ENCODE data around the gene LIN37. TPM values are rescaled to one million over a fixed set of nuclear protein-coding genes. Genes with fewer than 3 reads are reported as not detected.

The LIN37 gene
- total and polyA plus RNA-seq, 12 donors, result 6.0 to 137 (median 12.5) TPM

DNA sequence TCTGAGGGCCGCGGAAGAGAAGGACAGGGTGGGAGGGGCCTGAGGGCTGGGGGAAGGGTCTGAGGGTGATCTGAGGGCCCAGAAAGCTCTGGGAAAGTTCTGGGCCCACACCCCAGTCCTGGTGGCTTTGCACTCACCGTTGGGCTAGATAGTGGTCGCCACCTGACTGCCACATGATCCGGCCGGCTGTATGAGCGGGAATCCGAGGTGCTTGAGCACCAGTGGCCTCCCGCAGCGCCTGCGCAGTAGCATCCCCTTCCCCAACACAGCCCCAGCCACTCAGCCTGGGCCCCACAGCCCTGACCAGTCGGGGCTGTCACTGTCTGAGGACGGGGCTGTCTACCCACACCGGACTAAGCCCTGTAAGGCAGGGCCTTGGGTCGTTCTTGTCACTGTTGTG lies 49.3 kb downstream of the LIN37 start:
- H3K9me3 ChIP-seq (replicated peaks in 1 of 3), result no peaks in the 10 kb centered on the region
- no peaks in the 10 kb centered on the region for H3K36me3 ChIP-seq (replicated peaks in 1 of 2)
- H3K4me1 ChIP-seq (replicated peaks in 1 of 2), result no peaks in the 10 kb centered on the region
- peaks cover 8% of the 10 kb centered on the region for H3K27me3 ChIP-seq
- TF ChIP-seq POLR2A (IDR thresholded peaks at IDR 0.05), result no peak
- TF ChIP-seq, protein P1, sequence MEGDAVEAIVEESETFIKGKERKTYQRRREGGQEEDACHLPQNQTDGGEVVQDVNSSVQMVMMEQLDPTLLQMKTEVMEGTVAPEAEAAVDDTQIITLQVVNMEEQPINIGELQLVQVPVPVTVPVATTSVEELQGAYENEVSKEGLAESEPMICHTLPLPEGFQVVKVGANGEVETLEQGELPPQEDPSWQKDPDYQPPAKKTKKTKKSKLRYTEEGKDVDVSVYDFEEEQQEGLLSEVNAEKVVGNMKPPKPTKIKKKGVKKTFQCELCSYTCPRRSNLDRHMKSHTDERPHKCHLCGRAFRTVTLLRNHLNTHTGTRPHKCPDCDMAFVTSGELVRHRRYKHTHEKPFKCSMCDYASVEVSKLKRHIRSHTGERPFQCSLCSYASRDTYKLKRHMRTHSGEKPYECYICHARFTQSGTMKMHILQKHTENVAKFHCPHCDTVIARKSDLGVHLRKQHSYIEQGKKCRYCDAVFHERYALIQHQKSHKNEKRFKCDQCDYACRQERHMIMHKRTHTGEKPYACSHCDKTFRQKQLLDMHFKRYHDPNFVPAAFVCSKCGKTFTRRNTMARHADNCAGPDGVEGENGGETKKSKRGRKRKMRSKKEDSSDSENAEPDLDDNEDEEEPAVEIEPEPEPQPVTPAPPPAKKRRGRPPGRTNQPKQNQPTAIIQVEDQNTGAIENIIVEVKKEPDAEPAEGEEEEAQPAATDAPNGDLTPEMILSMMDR (IDR thresholded peaks at IDR 0.05), result no peak
- intact Hi-C loops (cut with DNase I), result loop anchor here in 1 of 2 donors (5.0 kb wide), 1 partner anchor 50 kb away; no protein-coding TSS in a partner anchor
- no peak overlapping the region for H3K27ac ChIP-seq
- DNase-seq, result no peak
- H3K4me3 ChIP-seq, result no peak overlapping the region
- 7 to 17% (median 10%) methylated on average over 3 to 15 of the region's 15 CpGs for WGBS, 4 donors

DNA sequence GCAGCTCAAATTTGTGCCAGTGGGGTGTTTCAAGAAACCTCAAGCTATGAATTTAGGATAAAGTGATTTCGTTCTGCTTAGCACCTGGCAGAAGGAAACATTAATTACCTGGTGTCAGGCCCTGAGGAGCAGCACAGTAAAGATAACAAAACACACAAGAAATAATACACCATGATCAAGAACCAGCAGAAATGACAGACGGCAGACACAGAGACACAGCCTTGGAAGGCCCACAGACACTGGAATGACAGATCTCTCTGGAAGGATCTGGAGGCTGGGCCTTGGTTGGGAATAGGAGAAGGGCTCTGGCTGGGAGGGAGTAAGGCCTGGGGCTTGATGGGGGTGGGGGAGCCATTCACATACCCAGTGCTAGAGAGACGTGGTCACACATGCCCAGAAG lies 53.5 kb downstream of the LIN37 start:
- Histone ChIP-seq H3K27ac (no peak overlapping the region), H3K4me1 (replicated peaks in 1 of 2) (no peaks in the 10 kb centered on the region), H3K27me3 (peaks cover 8% of the 10 kb centered on the region), H3K4me3 (no peak overlapping the region), H3K9me3 (replicated peaks in 1 of 3) (no peaks in the 10 kb centered on the region), H3K36me3 (replicated peaks in 1 of 2) (no peaks in the 10 kb centered on the region)
- DNase-seq, result no peak
- intact Hi-C loops (cut with DNase I), result no loop called here
- 49 to 72% (median 52%) methylated on average over 2 to 3 of the region's 3 CpGs for WGBS, 4 donors
- TF ChIP-seq, protein P1 (IDR thresholded peaks at IDR 0.05), result no peak
- TF ChIP-seq POLR2A (IDR thresholded peaks at IDR 0.05), result no peak

Other genes with a start within 250 kb of the LIN37 start
- gene DMKN, start 234.9 kb upstream of the LIN37 start, total RNA-seq, result 10 to 100 TPM in 5 of 9 donors, 1 to 10 TPM in 4; 2.7 to 39.4 (median 17.1) TPM
- 10 to 100 TPM; 29.3 to 70.5 (median 63.2) TPM for gene DMKN, start 234.9 kb upstream of the LIN37 start, polyA plus RNA-seq
- gene SBSN, start 220.3 kb upstream of the LIN37 start, total RNA-seq, result not detected
- gene SBSN, start 220.3 kb upstream of the LIN37 start, polyA plus RNA-seq, result under 1 TPM in 1 of 3 donors, not detected in 2; 0.77 TPM
- gene GAPDHS, start 215.1 kb upstream of the LIN37 start, total RNA-seq, result not detected
- not detected for gene GAPDHS, start 215.1 kb upstream of the LIN37 start, polyA plus RNA-seq
- 100 to 1,000 TPM; 139 to 261 (median 173) TPM for gene TMEM147, start 202.9 kb upstream of the LIN37 start, total RNA-seq
- gene TMEM147, start 202.9 kb upstream of the LIN37 start, polyA plus RNA-seq, result 100 to 1,000 TPM in 2 of 3 donors, 10 to 100 TPM in 1; 86.5 to 215 (median 188) TPM
- gene ATP4A, start 184.9 kb upstream of the LIN37 start, total RNA-seq, result 10 to 100 TPM in 3 of 9 donors, 1 to 10 TPM in 6; 2.2 to 60.4 (median 7.3) TPM
- 10 to 100 TPM in 1 of 3 donors, 1 to 10 TPM in 2; 6.5 to 63.5 (median 7.6) TPM for gene ATP4A, start 184.9 kb upstream of the LIN37 start, polyA plus RNA-seq
- under 1 TPM in 2 of 9 donors, not detected in 7; 0.61 to 0.81 TPM for gene PMIS2, start 162.4 kb upstream of the LIN37 start, total RNA-seq
- not detected for gene PMIS2, start 162.4 kb upstream of the LIN37 start, polyA plus RNA-seq
- 10 to 100 TPM in 5 of 9 donors, 1 to 10 TPM in 4; 6.2 to 22.4 (median 10.3) TPM for gene HAUS5, start 135.8 kb upstream of the LIN37 start, total RNA-seq
- 10 to 100 TPM in 2 of 3 donors, 1 to 10 TPM in 1; 5.2 to 38.2 (median 20.7) TPM for gene HAUS5, start 135.8 kb upstream of the LIN37 start, polyA plus RNA-seq
- 10 to 100 TPM; 42.6 to 92.9 (median 74.6) TPM for gene RBM42, start 119.5 kb upstream of the LIN37 start, total RNA-seq
- gene RBM42, start 119.5 kb upstream of the LIN37 start, polyA plus RNA-seq, result 100 to 1,000 TPM in 1 of 3 donors, 10 to 100 TPM in 2; 23.9 to 107 (median 80.7) TPM
- 1 to 10 TPM in 6 of 9 donors, under 1 TPM in 1, not detected in 2; 0.96 to 2.6 (median 2.1) TPM for gene ETV2, start 106.8 kb upstream of the LIN37 start, total RNA-seq
- gene ETV2, start 106.8 kb upstream of the LIN37 start, polyA plus RNA-seq, result 1 to 10 TPM in 2 of 3 donors, under 1 TPM in 1; 0.38 to 5.3 (median 5.0) TPM
- gene COX6B1, start 100.3 kb upstream of the LIN37 start, total RNA-seq, result 100 to 1,000 TPM; 289 to 694 (median 493) TPM
- gene COX6B1, start 100.3 kb upstream of the LIN37 start, polyA plus RNA-seq, result 1,000 to 10,000 TPM in 2 of 3 donors, 100 to 1,000 TPM in 1; 626 to 1,985 (median 1,187) TPM
- not detected for gene UPK1A, start 82.1 kb upstream of the LIN37 start, total RNA-seq
- gene UPK1A, start 82.1 kb upstream of the LIN37 start, polyA plus RNA-seq, result 1 to 10 TPM in 1 of 3 donors, not detected in 2; 1.2 TPM
- under 1 TPM in 1 of 9 donors, not detected in 8; 0.38 TPM for gene ZBTB32, start 44.0 kb upstream of the LIN37 start, total RNA-seq
- gene ZBTB32, start 44.0 kb upstream of the LIN37 start, polyA plus RNA-seq, result under 1 TPM in 2 of 3 donors, not detected in 1; 0.27 to 0.40 TPM
- 10 to 100 TPM in 8 of 9 donors, 1 to 10 TPM in 1; 6.6 to 41.8 (median 19.8) TPM for gene KMT2B, start 30.6 kb upstream of the LIN37 start, total RNA-seq
- gene KMT2B, start 30.6 kb upstream of the LIN37 start, polyA plus RNA-seq, result 10 to 100 TPM; 10.1 to 97.3 (median 70.3) TPM
- gene IGFLR1, start 6.1 kb upstream of the LIN37 start, total RNA-seq, result 10 to 100 TPM in 6 of 9 donors, 1 to 10 TPM in 3; 4.9 to 35.3 (median 13.8) TPM
- 10 to 100 TPM in 2 of 3 donors, 1 to 10 TPM in 1; 5.3 to 32.3 (median 21.5) TPM for gene IGFLR1, start 6.1 kb upstream of the LIN37 start, polyA plus RNA-seq
- 10 to 100 TPM; 14.8 to 55.0 (median 32.7) TPM for gene U2AF1L4, start 3.2 kb upstream of the LIN37 start, total RNA-seq
- gene U2AF1L4, start 3.2 kb upstream of the LIN37 start, polyA plus RNA-seq, result 100 to 1,000 TPM in 2 of 3 donors, 10 to 100 TPM in 1; 30.3 to 255 (median 104) TPM
- 100 to 1,000 TPM in 1 of 9 donors, 10 to 100 TPM in 8; 29.5 to 149 (median 71.0) TPM for gene PSENEN, start 2.9 kb upstream of the LIN37 start, total RNA-seq
- 100 to 1,000 TPM in 2 of 3 donors, 10 to 100 TPM in 1; 93.1 to 230 (median 174) TPM for gene PSENEN, start 2.9 kb upstream of the LIN37 start, polyA plus RNA-seq
- 100 to 1,000 TPM in 7 of 9 donors, 10 to 100 TPM in 2; 21.1 to 431 (median 164) TPM for gene HSPB6, start 8.5 kb downstream of the LIN37 start, total RNA-seq
- 100 to 1,000 TPM; 524 to 932 (median 718) TPM for gene HSPB6, start 8.5 kb downstream of the LIN37 start, polyA plus RNA-seq
- gene PROSER3, start 9.6 kb downstream of the LIN37 start, total RNA-seq, result 10 to 100 TPM in 5 of 9 donors, 1 to 10 TPM in 4; 4.4 to 18.5 (median 10.2) TPM
- gene PROSER3, start 9.6 kb downstream of the LIN37 start, polyA plus RNA-seq, result 10 to 100 TPM in 2 of 3 donors, 1 to 10 TPM in 1; 7.0 to 27.3 (median 14.7) TPM
- 10 to 100 TPM in 3 of 9 donors, 1 to 10 TPM in 5, under 1 TPM in 1; 0.54 to 30.9 (median 5.4) TPM for gene ARHGAP33, start 27.0 kb downstream of the LIN37 start, total RNA-seq
- gene ARHGAP33, start 27.0 kb downstream of the LIN37 start, polyA plus RNA-seq, result 10 to 100 TPM in 2 of 3 donors, 1 to 10 TPM in 1; 1.2 to 90.3 (median 27.9) TPM
- gene PRODH2, start 64.3 kb downstream of the LIN37 start, total RNA-seq, result under 1 TPM in 1 of 9 donors, not detected in 8; 0.46 TPM
- gene PRODH2, start 64.3 kb downstream of the LIN37 start, polyA plus RNA-seq, result under 1 TPM in 1 of 3 donors, not detected in 2; 0.07 TPM
- under 1 TPM in 1 of 9 donors, not detected in 8; 0.31 TPM for gene NPHS1, start 103.9 kb downstream of the LIN37 start, total RNA-seq
- gene NPHS1, start 103.9 kb downstream of the LIN37 start, polyA plus RNA-seq, result not detected
- under 1 TPM in 4 of 9 donors, not detected in 5; 0.06 to 0.32 (median 0.11) TPM for gene KIRREL2, start 108.3 kb downstream of the LIN37 start, total RNA-seq
- under 1 TPM; 0.03 to 0.24 (median 0.15) TPM for gene KIRREL2, start 108.3 kb downstream of the LIN37 start, polyA plus RNA-seq
- 10 to 100 TPM in 4 of 9 donors, 1 to 10 TPM in 5; 1.0 to 68.7 (median 8.6) TPM for gene APLP1, start 120.0 kb downstream of the LIN37 start, total RNA-seq
- gene APLP1, start 120.0 kb downstream of the LIN37 start, polyA plus RNA-seq, result 100 to 1,000 TPM in 1 of 3 donors, 10 to 100 TPM in 2; 77.4 to 278 (median 89.7) TPM
- gene NFKBID, start 152.0 kb downstream of the LIN37 start, total RNA-seq, result 10 to 100 TPM in 2 of 9 donors, 1 to 10 TPM in 7; 1.7 to 10.8 (median 6.7) TPM
- gene NFKBID, start 152.0 kb downstream of the LIN37 start, polyA plus RNA-seq, result 10 to 100 TPM in 2 of 3 donors, 1 to 10 TPM in 1; 1.5 to 18.9 (median 14.7) TPM
- gene HCST, start 154.0 kb downstream of the LIN37 start, total RNA-seq, result 10 to 100 TPM in 5 of 9 donors, 1 to 10 TPM in 3, not detected in 1; 3.1 to 24.3 (median 10.3) TPM
- 10 to 100 TPM in 2 of 3 donors, 1 to 10 TPM in 1; 2.8 to 97.2 (median 41.4) TPM for gene HCST, start 154.0 kb downstream of the LIN37 start, polyA plus RNA-seq
- gene TYROBP, start 159.7 kb downstream of the LIN37 start, total RNA-seq, result 100 to 1,000 TPM in 7 of 9 donors, 10 to 100 TPM in 2; 11.8 to 323 (median 138) TPM
- gene TYROBP, start 159.7 kb downstream of the LIN37 start, polyA plus RNA-seq, result 100 to 1,000 TPM in 2 of 3 donors, 10 to 100 TPM in 1; 83.9 to 291 (median 290) TPM
- gene LRFN3, start 187.8 kb downstream of the LIN37 start, total RNA-seq, result 10 to 100 TPM in 7 of 9 donors, 1 to 10 TPM in 2; 1.7 to 23.3 (median 15.5) TPM
- 1 to 10 TPM; 3.7 to 8.4 (median 7.1) TPM for gene LRFN3, start 187.8 kb downstream of the LIN37 start, polyA plus RNA-seq
- 10 to 100 TPM; 19.5 to 68.9 (median 25.2) TPM for gene SDHAF1, start 246.6 kb downstream of the LIN37 start, total RNA-seq
- 10 to 100 TPM; 13.7 to 19.2 (median 15.9) TPM for gene SDHAF1, start 246.6 kb downstream of the LIN37 start, polyA plus RNA-seq

Data from adrenal gland (tissue), 12 donors.